ENCODE data around the gene SF3B4. TPM values are rescaled to one million over a fixed set of nuclear protein-coding genes. Genes with fewer than 3 reads are reported as not detected.

SF3B4 gene, protein sequence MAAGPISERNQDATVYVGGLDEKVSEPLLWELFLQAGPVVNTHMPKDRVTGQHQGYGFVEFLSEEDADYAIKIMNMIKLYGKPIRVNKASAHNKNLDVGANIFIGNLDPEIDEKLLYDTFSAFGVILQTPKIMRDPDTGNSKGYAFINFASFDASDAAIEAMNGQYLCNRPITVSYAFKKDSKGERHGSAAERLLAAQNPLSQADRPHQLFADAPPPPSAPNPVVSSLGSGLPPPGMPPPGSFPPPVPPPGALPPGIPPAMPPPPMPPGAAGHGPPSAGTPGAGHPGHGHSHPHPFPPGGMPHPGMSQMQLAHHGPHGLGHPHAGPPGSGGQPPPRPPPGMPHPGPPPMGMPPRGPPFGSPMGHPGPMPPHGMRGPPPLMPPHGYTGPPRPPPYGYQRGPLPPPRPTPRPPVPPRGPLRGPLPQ
- total RNA-seq (ENCODE audit: low replicate concordance), result 60.8 and 72.2 TPM in 2 replicates
- long read RNA-seq, result 0 reads

DNA sequence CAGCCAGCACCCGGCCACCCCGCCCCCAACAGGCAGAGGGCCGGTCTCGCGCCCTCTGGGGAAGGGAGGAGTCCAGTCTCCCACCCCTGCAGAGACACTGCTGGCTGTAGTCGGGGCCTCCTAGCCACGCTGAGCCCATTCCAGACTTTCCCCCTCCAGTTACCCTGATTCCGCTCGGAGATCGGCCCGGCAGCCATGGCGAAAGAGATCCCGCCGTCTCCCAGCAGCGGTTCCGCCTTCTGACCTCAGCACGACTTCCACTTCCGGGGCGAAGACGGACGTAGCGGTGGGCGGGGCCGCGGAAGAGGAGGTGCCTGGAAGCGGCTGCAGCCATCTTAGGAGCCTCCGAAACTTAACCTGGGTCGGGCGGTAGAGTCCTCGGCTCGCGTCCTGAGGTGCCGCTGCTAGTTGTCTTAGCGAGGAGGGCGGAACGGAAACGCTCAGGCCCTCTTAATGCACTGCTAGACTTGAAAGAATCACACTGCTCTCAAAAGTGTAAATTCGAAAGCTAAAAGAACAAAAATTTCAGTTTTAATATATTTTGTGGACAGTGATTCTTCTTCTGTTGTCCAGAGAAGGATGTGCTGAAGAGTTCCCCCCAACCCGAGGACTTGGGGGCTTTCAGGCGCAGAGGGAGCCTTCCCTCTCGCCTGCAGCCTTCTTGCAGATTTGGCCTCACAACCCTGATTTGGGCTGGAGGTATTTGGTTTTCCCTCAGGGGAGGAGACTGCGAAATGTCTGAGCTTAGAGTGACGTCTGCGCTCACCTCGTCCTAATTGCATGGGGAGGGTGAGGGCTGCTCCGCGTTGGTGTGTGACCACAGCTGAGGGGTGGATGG lies at the start of gene SF3B4:
TSS of gene SF3B4 (minus strand) at position 241 of the 838 bp plus-strand sequence. CDS start at position 197, 44 bp downstream.
- H3K4me3 Mint-ChIP-seq, result peak within 1 kb of the TSS; percentile 99
- peaks cover 17% of the 10 kb centered on the region for H3K4me1 Mint-ChIP-seq (ENCODE audit: unreplicated experiment)
- peak within 1 kb of the TSS; percentile 97 for H3K27ac Mint-ChIP-seq
- H3K36me3 Mint-ChIP-seq, result peaks cover 47% of the 10 kb centered on the region
- TF ChIP-seq, protein P1, sequence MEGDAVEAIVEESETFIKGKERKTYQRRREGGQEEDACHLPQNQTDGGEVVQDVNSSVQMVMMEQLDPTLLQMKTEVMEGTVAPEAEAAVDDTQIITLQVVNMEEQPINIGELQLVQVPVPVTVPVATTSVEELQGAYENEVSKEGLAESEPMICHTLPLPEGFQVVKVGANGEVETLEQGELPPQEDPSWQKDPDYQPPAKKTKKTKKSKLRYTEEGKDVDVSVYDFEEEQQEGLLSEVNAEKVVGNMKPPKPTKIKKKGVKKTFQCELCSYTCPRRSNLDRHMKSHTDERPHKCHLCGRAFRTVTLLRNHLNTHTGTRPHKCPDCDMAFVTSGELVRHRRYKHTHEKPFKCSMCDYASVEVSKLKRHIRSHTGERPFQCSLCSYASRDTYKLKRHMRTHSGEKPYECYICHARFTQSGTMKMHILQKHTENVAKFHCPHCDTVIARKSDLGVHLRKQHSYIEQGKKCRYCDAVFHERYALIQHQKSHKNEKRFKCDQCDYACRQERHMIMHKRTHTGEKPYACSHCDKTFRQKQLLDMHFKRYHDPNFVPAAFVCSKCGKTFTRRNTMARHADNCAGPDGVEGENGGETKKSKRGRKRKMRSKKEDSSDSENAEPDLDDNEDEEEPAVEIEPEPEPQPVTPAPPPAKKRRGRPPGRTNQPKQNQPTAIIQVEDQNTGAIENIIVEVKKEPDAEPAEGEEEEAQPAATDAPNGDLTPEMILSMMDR (conservative IDR thresholded peaks at IDR 0.05), result peak; percentile 17
- no peaks in the 10 kb centered on the region for H3K27me3 Mint-ChIP-seq
- no peaks in the 10 kb centered on the region for H3K9me3 Mint-ChIP-seq
- peak; percentile 93 for DNase-seq (ENCODE audit: extremely low spot score, unreplicated experiment)

DNA sequence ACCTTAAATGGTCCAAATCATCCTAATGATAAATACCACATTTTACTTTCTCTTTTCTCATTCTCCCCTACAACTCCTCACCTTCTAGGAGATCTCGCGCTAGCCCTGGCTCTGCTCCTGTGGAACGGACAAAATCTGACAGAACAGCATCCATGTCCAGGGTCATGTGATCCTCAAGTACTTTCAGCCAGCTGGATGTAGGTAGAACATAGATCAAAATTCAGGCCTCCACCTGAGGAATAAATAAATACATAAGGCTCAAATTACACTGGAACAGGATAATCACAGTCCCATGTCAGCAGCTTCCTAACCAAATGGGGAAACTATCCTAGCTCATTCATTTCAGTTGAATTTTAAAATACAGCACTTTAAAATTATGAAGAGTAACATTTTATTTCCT lies 49.7 kb upstream of the SF3B4 start:
- Mint-ChIP-seq H3K27ac (no peak overlapping the region), H3K4me3 (no peak overlapping the region), H3K36me3 (peaks cover 39% of the 10 kb centered on the region), H3K4me1 (ENCODE audit: unreplicated experiment) (peaks cover 18% of the 10 kb centered on the region), H3K9me3 (no peaks in the 10 kb centered on the region), H3K27me3 (no peaks in the 10 kb centered on the region)
- DNase-seq (ENCODE audit: extremely low spot score, unreplicated experiment), result no peak
- TF ChIP-seq, protein P1 (conservative IDR thresholded peaks at IDR 0.05), result no peak

DNA sequence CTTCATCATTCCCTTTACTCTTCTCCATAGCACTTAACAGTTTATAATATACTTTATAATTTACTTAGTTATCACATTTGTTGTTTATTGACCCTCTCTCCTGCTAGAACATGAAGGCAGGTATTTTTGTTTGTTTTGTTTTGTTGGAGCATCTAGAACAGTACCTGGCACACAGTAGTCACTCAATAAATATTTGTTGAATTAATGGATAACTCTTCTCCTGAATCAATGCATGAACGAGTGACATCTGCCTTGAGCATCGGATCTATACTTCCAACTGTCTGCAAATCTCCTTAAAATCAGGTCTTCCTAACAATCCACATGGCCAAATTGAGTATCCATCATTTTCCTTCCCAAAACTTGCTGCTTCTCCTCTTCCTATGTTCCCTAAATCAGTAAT lies 44.9 kb upstream of the SF3B4 start:
- Mint-ChIP-seq H3K27me3 (no peaks in the 10 kb centered on the region), H3K27ac (no peak overlapping the region), H3K4me3 (no peak overlapping the region), H3K4me1 (ENCODE audit: unreplicated experiment) (no peaks in the 10 kb centered on the region), H3K36me3 (peaks cover 33% of the 10 kb centered on the region), H3K9me3 (no peaks in the 10 kb centered on the region)
- TF ChIP-seq, protein P1 (conservative IDR thresholded peaks at IDR 0.05), result no peak
- no peak for DNase-seq (ENCODE audit: extremely low spot score, unreplicated experiment)

DNA sequence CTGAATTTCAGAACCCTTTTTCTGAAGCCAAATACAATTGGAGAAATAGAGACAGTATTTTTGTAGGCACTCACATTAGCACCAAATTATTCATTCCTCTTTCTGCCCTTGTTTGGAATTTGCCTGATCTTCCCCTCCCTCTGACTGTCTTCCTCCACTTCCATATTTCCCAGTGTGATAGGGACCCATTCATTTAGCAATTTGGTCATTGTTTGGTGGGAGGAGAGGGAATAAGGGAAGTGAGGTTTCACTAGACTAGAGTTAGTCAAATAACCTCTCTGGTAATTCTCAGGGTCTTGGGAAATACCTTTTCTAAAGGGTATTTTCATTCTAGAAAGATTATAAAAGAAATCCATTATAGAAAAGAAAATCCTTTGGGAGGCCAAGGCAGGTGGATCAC lies 40.0 kb upstream of the SF3B4 start:
- H3K27ac Mint-ChIP-seq, result no peak overlapping the region
- H3K27me3 Mint-ChIP-seq, result no peaks in the 10 kb centered on the region
- H3K4me1 Mint-ChIP-seq (ENCODE audit: unreplicated experiment), result no peaks in the 10 kb centered on the region
- TF ChIP-seq, protein P1 (conservative IDR thresholded peaks at IDR 0.05), result no peak
- H3K9me3 Mint-ChIP-seq, result no peaks in the 10 kb centered on the region
- peaks cover 24% of the 10 kb centered on the region for H3K36me3 Mint-ChIP-seq
- H3K4me3 Mint-ChIP-seq, result no peak overlapping the region
- DNase-seq (ENCODE audit: extremely low spot score, unreplicated experiment), result no peak

DNA sequence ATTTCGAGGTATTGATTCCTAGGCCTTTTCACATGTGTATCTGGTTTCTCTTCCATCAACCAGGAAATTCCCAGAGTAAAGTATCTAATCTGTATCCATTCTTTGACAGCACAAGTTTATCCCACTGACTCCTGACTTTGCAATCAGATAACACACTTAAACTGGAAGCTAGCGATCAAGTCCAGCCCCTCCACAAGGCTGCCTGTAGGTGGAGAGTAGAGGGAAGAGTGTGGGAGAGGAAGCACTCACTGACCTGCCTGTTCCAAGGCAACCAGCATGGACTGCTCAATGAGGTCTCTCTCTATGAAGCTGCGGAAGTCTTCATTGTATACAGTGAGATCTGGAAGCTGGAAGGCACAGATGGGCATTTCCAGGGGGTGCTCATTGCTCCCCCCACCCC lies 39.4 kb upstream of the SF3B4 start:
- DNase-seq (ENCODE audit: extremely low spot score, unreplicated experiment), result no peak
- Mint-ChIP-seq H3K9me3 (no peaks in the 10 kb centered on the region), H3K27me3 (no peaks in the 10 kb centered on the region), H3K4me1 (ENCODE audit: unreplicated experiment) (peaks cover 3% of the 10 kb centered on the region), H3K36me3 (peaks cover 20% of the 10 kb centered on the region), H3K27ac (no peak overlapping the region), H3K4me3 (no peak overlapping the region)
- TF ChIP-seq, protein P1 (conservative IDR thresholded peaks at IDR 0.05), result no peak
